Erythroblast (primary cell): ENCODE data around the gene NLRP6.

ENCODE experiments used
- GATA1 ChIP-seq: IDR thresholded peaks from 2 replicates; pipeline ENCODE4 v1.6.1; 2011; ENCODE audit warnings: low read depth, mild to moderate bottlenecking, control low read depth, low read length, moderate library complexity
- POLR2A ChIP-seq: IDR thresholded peaks from 2 replicates; pipeline ENCODE4 v1.6.1; 2011; ENCODE audit warnings: mild to moderate bottlenecking, low read length

GRCh38 chr11:332651-333480, 54.7 kb downstream of the NLRP6 start:
- TF ChIP-seq POLR2A = no peak
- no peak for TF ChIP-seq GATA1
